Mucosa of gallbladder (tissue), 1 donor: ENCODE data around the gene CDH4. TPM values are rescaled to one million over a fixed set of nuclear protein-coding genes. Genes with fewer than 3 reads are reported as not detected.
"Not testable (repeated sequence)": the region's sequence is repeated elsewhere in the genome, so short reads cannot be mapped to it uniquely, and the experiment has no call there.

ENCODE experiments used
- DNase-seq: peaks from one replicate; pipeline ENCODE4 v3.0.0-alpha.2; 2020; ENCODE audit warnings: low spot score
- total RNA-seq: library from RNA; stranded (reverse); gene quantifications from one replicate; pipeline ENCODE4 v1.2.1, GENCODE V29; 2021
- donor health status: DM: no; HTN: no; CAD: no.

CDH4 gene
- total RNA-seq, 1 donor from 2014 or later = 3.5 TPM

GRCh38 chr20:61839912-61840778 is 588.1 kb downstream of the CDH4 start:
- DNase-seq = no peak

- no peak for DNase-seq
These were observed 588.9 kb downstream of the CDH4 start for GRCh38 chr20:61840779-61841455.

- no peak for DNase-seq
These were observed 589.5 kb downstream of the CDH4 start for GRCh38 chr20:61841551-61841950.

- DNase-seq = no peak
These were observed 589.9 kb downstream of the CDH4 start for GRCh38 chr20:61841966-61842365.

- DNase-seq = no peak
These were observed 592.6 kb downstream of the CDH4 start for GRCh38 chr20:61844621-61845020.

GRCh38 chr20:61845233-61845671 is 593.2 kb downstream of the CDH4 start:
- DNase-seq = no peak

- no peak for DNase-seq
These were observed 594.0 kb downstream of the CDH4 start for GRCh38 chr20:61846074-61846473.

- DNase-seq = no peak
These were observed 594.8 kb downstream of the CDH4 start for GRCh38 chr20:61846741-61847419.

GRCh38 chr20:61847420-61847748 is 595.3 kb downstream of the CDH4 start:
- no peak for DNase-seq

- no peak for DNase-seq
These were observed 595.9 kb downstream of the CDH4 start for GRCh38 chr20:61847986-61848385.

- DNase-seq = no peak
These were observed 596.8 kb downstream of the CDH4 start for GRCh38 chr20:61848851-61849250.

- DNase-seq = no peak
These were observed 597.3 kb downstream of the CDH4 start for GRCh38 chr20:61849376-61849775.

GRCh38 chr20:61849822-61850221 is 597.8 kb downstream of the CDH4 start:
- DNase-seq = no peak

- DNase-seq = no peak
These were observed 598.4 kb downstream of the CDH4 start for GRCh38 chr20:61850457-61850856.

GRCh38 chr20:61850926-61851900 is 599.2 kb downstream of the CDH4 start:
- DNase-seq = no peak

- DNase-seq = no peak
These were observed 600.4 kb downstream of the CDH4 start for GRCh38 chr20:61852268-61853072.

- no peak for DNase-seq
These were observed 601.3 kb downstream of the CDH4 start for GRCh38 chr20:61853073-61854005.

GRCh38 chr20:61854538-61854937 is 602.5 kb downstream of the CDH4 start:
- DNase-seq = not testable (repeated sequence)

- DNase-seq = no peak
These were observed 603.2 kb downstream of the CDH4 start for GRCh38 chr20:61855286-61855685.
